ENCODE measurements around the gene STK11IP. TPM values are rescaled to one million over a fixed set of nuclear protein-coding genes. Genes with fewer than 3 reads are reported as not detected.

The STK11IP gene
- total and polyA plus RNA-seq, 10 of the 15 experiments (the other 5 are each of a cell fraction or from before 2014, with no cell fraction given) = 0.42 to 24.0 (median 11.4) TPM

GRCh38 chr2:219645631-219646527 is 48.2 kb downstream of the STK11IP start:
- in situ Hi-C loops (cut with MboI) = no loop called here
- no peak overlapping the region for H3K27ac ChIP-seq (ENCODE audit: control insufficient read depth, insufficient read depth)
- no peaks in the 10 kb centered on the region for H4K20me1 ChIP-seq (ENCODE audit: control insufficient read depth, insufficient read depth)
- H3K4me1 ChIP-seq (ENCODE audit: control insufficient read depth, insufficient read depth, low read length) = peaks cover 13% of the 10 kb centered on the region
- no peak for DNase-seq (ENCODE audit: low read depth, low spot score)
- intact Hi-C loops (cut with micrococcal nuclease; ENCODE audit: unreplicated experiment) = no loop called here
- H3K79me2 ChIP-seq (ENCODE audit: control insufficient read depth, insufficient read depth, low read length) = no peaks in the 10 kb centered on the region
- no peak overlapping the region for H3K4me2 ChIP-seq (ENCODE audit: control insufficient read depth, insufficient read depth)
- no peak overlapping the region for H3K9ac ChIP-seq (ENCODE audit: control insufficient read depth, insufficient read depth, low read length)
- FAIRE-seq = no peak
- ChIA-PET RAD21 (ENCODE audit: unreplicated experiment) (no interaction called here), POLR2A (no interaction called here), SMC1A (ENCODE audit: uncharacterized antibody, unreplicated experiment) (interaction anchor here (2.9 kb wide), 1 partner anchor 43 kb away, joined by 12 read pairs; no protein-coding TSS in a partner anchor), CTCF (interaction anchor here (0.9 to 5.5 kb wide), 5 partner anchors 12 to 105 kb away, joined by 3 to 43 read pairs (median 3); partner anchors contain the start of genes CHPF and TMEM198)
- no peaks in the 10 kb centered on the region for H3K9me3 ChIP-seq (replicated peaks; ENCODE audit: control insufficient read depth, insufficient read depth, low read length)
- BruUV-seq (replicated peaks) = no TSS peak
- ATAC-seq = no peak
- H3K27me3 ChIP-seq (replicated peaks in 1 of 2; ENCODE audit: control insufficient read depth in 2 of 2, insufficient read depth in 2 of 2, low read length in 1 of 2) = peaks cover 0 to 2% of the 10 kb centered on the region in 2 experiments; a peak in 1 of 4 replicates
- H3K4me3 ChIP-seq = no peak overlapping the region
- 42% methylated on average over 12 of the region's 12 CpGs for WGBS (ENCODE audit: insufficient coverage, insufficient replicate concordance, low lambda C conversion rate, missing lambda C conversion rate)
- H2AFZ ChIP-seq (ENCODE audit: control insufficient read depth, low read depth, low read length) = no peak overlapping the region
- H3K36me3 ChIP-seq (ENCODE audit: control insufficient read depth in 2 of 2, insufficient read depth in 2 of 2, low read length in 1 of 2) = no peaks in the 10 kb centered on the region
- TF ChIP-seq BMI1 (IDR thresholded peaks at IDR 0.05; ENCODE audit: borderline replicate concordance) (no peak), PAX5 (IDR thresholded peaks at IDR 0.05; ENCODE audit: borderline replicate concordance, low read depth, low read length) (no peak), KAT2A (conservative IDR thresholded peaks at IDR 0.05; ENCODE audit: control insufficient read depth, low read depth, low read length) (no peak), DPF2 (IDR thresholded peaks at IDR 0.05) (no peak), RFX5 (IDR thresholded peaks at IDR 0.05; ENCODE audit: low read depth, low read length) (no peak), ZBTB4 (CRISPR knock-in tag; IDR thresholded peaks at IDR 0.05) (no peak), SKIL (IDR thresholded peaks at IDR 0.05; ENCODE audit: low read depth, poor library complexity, severe bottlenecking) (no peak), CBX5 (IDR thresholded peaks at IDR 0.05; ENCODE audit: low read depth) (no peak), RAD21 (IDR thresholded peaks at IDR 0.05; ENCODE audit: insufficient read depth, low read depth, low read length) (no peak), CREB1 (IDR thresholded peaks at IDR 0.05; ENCODE audit: low read depth) (no peak), ASH2L (IDR thresholded peaks at IDR 0.05; ENCODE audit: borderline replicate concordance, low read depth) (no peak), ETV6 (conservative IDR thresholded peaks at IDR 0.05 in 1 of 2, IDR thresholded peaks at IDR 0.05 in 1 of 2; ENCODE audit: borderline replicate concordance in 1 of 2, low read depth in 1 of 2) (no peak), NR2C2 (IDR thresholded peaks at IDR 0.05; ENCODE audit: borderline replicate concordance, control insufficient read depth, insufficient read length, low read depth) (no peak), REST (IDR thresholded peaks at IDR 0.05; ENCODE audit: low read depth, low read length) (no peak)
